Endodermal cell (in vitro differentiated cells): ENCODE data around the gene VPS41. TPM values are rescaled to one million over a fixed set of nuclear protein-coding genes. Genes with fewer than 3 reads are reported as not detected.

Source experiments
- DNase-seq: peaks from one replicate; pipeline ENCODE4 v3.0.0-alpha.2; 2017
- H3K27ac ChIP-seq: 2 replicates; pipeline ENCODE4 v1.5.1; 2013; ENCODE audit warnings: mild to moderate bottlenecking, low read depth, low read length, moderate library complexity
- H3K27me3 ChIP-seq: 2 replicates; pipeline ENCODE4 v1.6.1; 2013; ENCODE audit warnings: mild to moderate bottlenecking, low read length, moderate library complexity; ENCODE audit not compliant: insufficient read depth, control insufficient read depth, poor library complexity, severe bottlenecking
- H3K36me3 ChIP-seq: 2 replicates; pipeline ENCODE4 v1.7.0; 2013; ENCODE audit warnings: mild to moderate bottlenecking, low read length, moderate library complexity; ENCODE audit not compliant: control insufficient read depth, insufficient read depth
- H3K4me1 ChIP-seq: one replicate; pipeline ENCODE4 v1.7.0; 2013; ENCODE audit warnings: low read length; ENCODE audit not compliant: control insufficient read depth, insufficient read depth
- H3K4me3 ChIP-seq: 2 replicates; pipeline ENCODE4 v1.5.1; 2013; ENCODE audit warnings: mild to moderate bottlenecking, low read length, moderate library complexity
- H3K9ac ChIP-seq: 2 replicates; pipeline ENCODE4 v1.6.1; 2013; ENCODE audit warnings: mild to moderate bottlenecking, low read length, moderate library complexity; ENCODE audit not compliant: poor library complexity, severe bottlenecking; ENCODE audit errors: extremely low read depth
- H3K9me3 ChIP-seq: 2 replicates; pipeline ENCODE4 v1.6.1; 2013; ENCODE audit warnings: mild to moderate bottlenecking, low read length, moderate library complexity; ENCODE audit not compliant: control insufficient read depth
- H3K27ac Mint-ChIP-seq: 2 replicates; pipeline ENCODE4 v1.8.0; 2020; ENCODE audit warnings: mixed read lengths
- H3K27me3 Mint-ChIP-seq: 2 replicates; pipeline ENCODE4 v1.8.0; 2021; ENCODE audit warnings: mild to moderate bottlenecking, mixed read lengths; ENCODE audit not compliant: insufficient read depth
- H3K36me3 Mint-ChIP-seq: 2 replicates; pipeline ENCODE4 v1.8.0; 2020; ENCODE audit warnings: low read depth, mixed read lengths
- H3K4me1 Mint-ChIP-seq: 2 replicates; pipeline ENCODE4 v1.8.0; 2020; ENCODE audit warnings: mixed read lengths
- H3K4me3 Mint-ChIP-seq: 2 replicates; pipeline ENCODE4 v1.8.0; 2020; ENCODE audit warnings: mild to moderate bottlenecking, moderate library complexity, mixed read lengths
- H3K9me3 Mint-ChIP-seq: 2 replicates; pipeline ENCODE4 v1.8.0; 2020; ENCODE audit warnings: mild to moderate bottlenecking, mixed read lengths
- WGBS, 2 experiments: methylation state at CpG; one replicate each; pipeline versions ENCODE4 v1.1.5 to v1.1.7; 2013; ENCODE audit warnings: missing lambda C conversion rate in 2 of 2, mixed read lengths in 1 of 2; ENCODE audit not compliant: insufficient coverage in 1 of 2, insufficient read length in 1 of 2; 5-methylcytosine and 5-hydroxymethylcytosine counted together
- total RNA-seq, 2 donors: library from RNA; stranded (reverse); fragmentation: NEBNext Ultra II Directional in 1 of 2; extraction: Animal tissue kit (Norgen Biotek cat#: 25700) in 1 of 2; gene quantifications; 2 replicates in 1 of 2; 3 replicates in 1 of 2; pipeline ENCODE4 v1.2.1, GENCODE V29; 2021
- TF ChIP-seq, protein P1 (sequence below): fragments of 200-600 bp; sonication (generic); conservative IDR thresholded peaks from 2 replicates; pipeline ENCODE4 v1.5.0; 2021; ENCODE audit warnings: antibody characterized with exemption, mild to moderate bottlenecking

The VPS41 gene
- total RNA-seq, 2 donors from 2014 or later, result 77.1 to 78.0 TPM

DNA sequence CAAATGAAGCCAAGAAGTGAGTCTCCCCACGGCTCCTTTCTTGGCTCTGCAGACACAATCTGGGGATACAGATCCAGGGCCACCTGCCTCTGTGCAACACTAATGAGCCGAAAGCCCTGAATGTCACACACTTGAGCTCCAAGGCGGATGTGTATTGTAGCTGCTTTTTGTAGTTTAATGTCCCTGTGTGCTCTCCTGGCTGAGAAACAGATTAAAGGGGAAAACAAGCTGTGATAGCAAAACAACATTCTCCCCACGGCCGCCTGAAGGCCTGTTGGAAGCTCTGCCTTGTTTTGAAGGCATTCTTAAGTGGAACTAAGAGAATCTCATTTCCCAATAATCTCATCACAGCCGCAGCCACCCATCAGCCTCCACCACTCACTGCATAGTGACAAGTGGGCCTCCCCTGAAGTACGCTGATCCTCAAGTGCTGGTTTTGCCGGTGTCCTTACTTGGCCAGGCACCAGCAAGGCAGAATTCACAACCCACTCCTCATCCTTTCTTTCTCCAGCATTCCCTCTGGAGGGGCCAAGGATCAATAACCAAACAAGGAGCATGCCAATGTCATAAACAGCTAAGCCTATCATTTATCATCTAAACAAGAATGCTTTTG lies 233.4 kb downstream of the VPS41 start:
- peak overlapping the region; percentile 50 for H3K4me3 ChIP-seq
- Mint-ChIP-seq H3K27ac (peak overlapping the region; percentile 93), H3K9me3 (no peaks in the 10 kb centered on the region), H3K36me3 (no peaks in the 10 kb centered on the region), H3K4me1 (peaks cover 14% of the 10 kb centered on the region), H3K4me3 (peak overlapping the region; percentile 21), H3K27me3 (peaks cover 15% of the 10 kb centered on the region)
- H3K9ac ChIP-seq, result no peak overlapping the region
- H3K27me3 ChIP-seq, result no peaks in the 10 kb centered on the region
- H3K9me3 ChIP-seq, result no peaks in the 10 kb centered on the region
- peaks cover 11% of the 10 kb centered on the region for H3K4me1 ChIP-seq
- DNase-seq, result peak; percentile 73
- no peaks in the 10 kb centered on the region for H3K36me3 ChIP-seq
- 55 to 68% methylated on average over 5 to 8 of the region's 8 CpGs for WGBS, 2 experiments
- TF ChIP-seq, protein P1, sequence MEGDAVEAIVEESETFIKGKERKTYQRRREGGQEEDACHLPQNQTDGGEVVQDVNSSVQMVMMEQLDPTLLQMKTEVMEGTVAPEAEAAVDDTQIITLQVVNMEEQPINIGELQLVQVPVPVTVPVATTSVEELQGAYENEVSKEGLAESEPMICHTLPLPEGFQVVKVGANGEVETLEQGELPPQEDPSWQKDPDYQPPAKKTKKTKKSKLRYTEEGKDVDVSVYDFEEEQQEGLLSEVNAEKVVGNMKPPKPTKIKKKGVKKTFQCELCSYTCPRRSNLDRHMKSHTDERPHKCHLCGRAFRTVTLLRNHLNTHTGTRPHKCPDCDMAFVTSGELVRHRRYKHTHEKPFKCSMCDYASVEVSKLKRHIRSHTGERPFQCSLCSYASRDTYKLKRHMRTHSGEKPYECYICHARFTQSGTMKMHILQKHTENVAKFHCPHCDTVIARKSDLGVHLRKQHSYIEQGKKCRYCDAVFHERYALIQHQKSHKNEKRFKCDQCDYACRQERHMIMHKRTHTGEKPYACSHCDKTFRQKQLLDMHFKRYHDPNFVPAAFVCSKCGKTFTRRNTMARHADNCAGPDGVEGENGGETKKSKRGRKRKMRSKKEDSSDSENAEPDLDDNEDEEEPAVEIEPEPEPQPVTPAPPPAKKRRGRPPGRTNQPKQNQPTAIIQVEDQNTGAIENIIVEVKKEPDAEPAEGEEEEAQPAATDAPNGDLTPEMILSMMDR, result no peak
- no peak overlapping the region for H3K27ac ChIP-seq

DNA sequence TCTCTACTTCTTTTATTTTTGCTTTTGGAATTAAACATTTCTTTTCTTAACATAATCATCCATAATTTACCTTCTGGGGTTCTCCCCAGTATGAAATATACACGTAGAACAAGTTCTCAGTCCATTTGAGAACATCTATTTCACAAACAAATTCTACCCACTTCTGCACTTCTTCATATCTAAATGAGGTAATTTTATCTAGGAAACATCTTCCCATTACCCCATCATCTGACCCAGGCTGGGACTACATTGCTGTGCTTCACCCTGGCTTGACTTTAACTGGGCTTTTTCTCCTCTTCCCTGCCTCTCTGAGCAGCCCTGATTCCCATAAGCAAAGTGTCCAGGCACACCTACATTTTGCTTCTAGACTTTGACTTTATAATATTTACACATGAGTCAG lies 234.5 kb downstream of the VPS41 start:
- Mint-ChIP-seq H3K4me1 (peaks cover 14% of the 10 kb centered on the region), H3K27me3 (peaks cover 9% of the 10 kb centered on the region), H3K4me3 (no peak overlapping the region), H3K9me3 (no peaks in the 10 kb centered on the region), H3K36me3 (no peaks in the 10 kb centered on the region), H3K27ac (no peak overlapping the region)
- TF ChIP-seq, protein P1, result no peak
- H3K9ac ChIP-seq, result no peak overlapping the region
- WGBS, 2 experiments, result 84% methylated on average over 1 of the region's 1 CpG; no CpG with 5 or more reads in 1 of the 2 experiments
- H3K27ac ChIP-seq, result no peak overlapping the region
- no peaks in the 10 kb centered on the region for H3K27me3 ChIP-seq
- H3K4me1 ChIP-seq, result peaks cover 11% of the 10 kb centered on the region
- no peaks in the 10 kb centered on the region for H3K36me3 ChIP-seq
- DNase-seq, result no peak
- no peak overlapping the region for H3K4me3 ChIP-seq
- no peaks in the 10 kb centered on the region for H3K9me3 ChIP-seq

DNA sequence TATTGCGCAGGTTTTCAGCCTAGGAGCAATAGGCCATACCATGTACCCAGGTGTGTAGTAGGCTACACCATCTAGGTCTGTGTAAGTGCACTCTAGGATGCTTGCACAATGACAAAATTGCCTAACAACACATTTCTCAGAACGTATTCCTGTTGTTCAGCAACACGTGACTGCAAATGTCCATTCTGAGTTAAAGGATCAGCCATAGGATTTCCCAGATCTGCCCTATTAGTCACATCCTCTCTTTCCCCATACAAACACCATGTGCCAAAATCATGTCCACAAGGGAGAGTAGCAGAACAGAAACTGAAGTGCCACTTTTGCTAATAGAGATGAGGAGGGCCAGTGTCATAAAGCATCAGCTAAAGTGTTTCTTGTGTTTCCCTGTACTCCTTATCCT lies 235.2 kb downstream of the VPS41 start:
- Histone ChIP-seq H3K9ac (no peak overlapping the region), H3K36me3 (no peaks in the 10 kb centered on the region), H3K9me3 (no peaks in the 10 kb centered on the region), H3K27ac (no peak overlapping the region), H3K27me3 (no peaks in the 10 kb centered on the region), H3K4me3 (no peak overlapping the region), H3K4me1 (peaks cover 11% of the 10 kb centered on the region)
- Mint-ChIP-seq H3K36me3 (no peaks in the 10 kb centered on the region), H3K27me3 (peaks cover 8% of the 10 kb centered on the region), H3K9me3 (no peaks in the 10 kb centered on the region), H3K4me1 (peaks cover 14% of the 10 kb centered on the region), H3K4me3 (no peak overlapping the region), H3K27ac (no peak overlapping the region)
- 85 to 96% methylated on average over 3 of the region's 3 CpGs for WGBS, 2 experiments
- DNase-seq, result no peak
- TF ChIP-seq, protein P1, result no peak

Other genes starting within 250 kb of the VPS41 start
- gene POU6F2, start 68.7 kb upstream of the VPS41 start, total RNA-seq, result 1 to 10 TPM; 6.0 to 10.0 TPM